ENCODE measurements around the gene NEBL.

DNA sequence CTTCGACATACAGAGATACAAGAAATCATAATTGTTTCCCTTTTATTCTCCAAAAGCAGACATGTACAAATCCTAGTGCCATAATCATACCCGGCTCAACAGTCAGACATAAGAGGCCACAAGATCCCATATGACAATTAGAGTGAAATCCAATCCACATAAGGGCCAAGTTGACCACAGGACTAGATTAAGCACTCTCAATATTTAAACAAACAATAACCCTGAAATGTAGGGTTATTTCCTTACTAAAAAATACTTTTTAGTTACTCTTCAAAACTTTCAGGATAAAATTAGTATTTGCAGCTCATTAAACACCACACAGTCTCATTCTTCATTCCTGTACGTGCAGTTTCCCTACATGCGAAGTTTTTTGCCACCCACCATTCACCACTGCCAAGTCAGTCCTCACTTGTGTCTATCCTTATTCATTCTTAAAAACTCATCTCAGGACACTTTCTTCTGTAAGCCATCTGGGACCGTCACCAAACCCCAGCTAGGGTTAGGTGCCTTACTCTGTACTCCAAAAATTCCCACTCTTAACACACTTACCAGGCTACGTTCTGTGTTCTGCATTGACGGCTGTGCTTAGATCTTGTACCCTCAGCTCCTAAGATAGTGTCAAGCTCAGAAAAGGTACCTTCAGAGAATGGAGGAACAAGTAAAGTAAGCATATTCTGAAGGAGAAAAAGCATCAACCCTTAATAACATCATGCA, 47.8 kb upstream of the NEBL start:
- TF ChIP-seq, protein P1, sequence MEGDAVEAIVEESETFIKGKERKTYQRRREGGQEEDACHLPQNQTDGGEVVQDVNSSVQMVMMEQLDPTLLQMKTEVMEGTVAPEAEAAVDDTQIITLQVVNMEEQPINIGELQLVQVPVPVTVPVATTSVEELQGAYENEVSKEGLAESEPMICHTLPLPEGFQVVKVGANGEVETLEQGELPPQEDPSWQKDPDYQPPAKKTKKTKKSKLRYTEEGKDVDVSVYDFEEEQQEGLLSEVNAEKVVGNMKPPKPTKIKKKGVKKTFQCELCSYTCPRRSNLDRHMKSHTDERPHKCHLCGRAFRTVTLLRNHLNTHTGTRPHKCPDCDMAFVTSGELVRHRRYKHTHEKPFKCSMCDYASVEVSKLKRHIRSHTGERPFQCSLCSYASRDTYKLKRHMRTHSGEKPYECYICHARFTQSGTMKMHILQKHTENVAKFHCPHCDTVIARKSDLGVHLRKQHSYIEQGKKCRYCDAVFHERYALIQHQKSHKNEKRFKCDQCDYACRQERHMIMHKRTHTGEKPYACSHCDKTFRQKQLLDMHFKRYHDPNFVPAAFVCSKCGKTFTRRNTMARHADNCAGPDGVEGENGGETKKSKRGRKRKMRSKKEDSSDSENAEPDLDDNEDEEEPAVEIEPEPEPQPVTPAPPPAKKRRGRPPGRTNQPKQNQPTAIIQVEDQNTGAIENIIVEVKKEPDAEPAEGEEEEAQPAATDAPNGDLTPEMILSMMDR (conservative IDR thresholded peaks at IDR 0.05) = no peak
- TF ChIP-seq ZFX (IDR thresholded peaks at IDR 0.05) = no peak
